ENCODE results near the gene USP6NL. TPM values are rescaled to one million over a fixed set of nuclear protein-coding genes. Genes with fewer than 3 reads are reported as not detected.

Gene USP6NL
- total RNA-seq, 4 donors from 2014 or later: 19.6 to 29.4 (median 25.2) TPM

DNA sequence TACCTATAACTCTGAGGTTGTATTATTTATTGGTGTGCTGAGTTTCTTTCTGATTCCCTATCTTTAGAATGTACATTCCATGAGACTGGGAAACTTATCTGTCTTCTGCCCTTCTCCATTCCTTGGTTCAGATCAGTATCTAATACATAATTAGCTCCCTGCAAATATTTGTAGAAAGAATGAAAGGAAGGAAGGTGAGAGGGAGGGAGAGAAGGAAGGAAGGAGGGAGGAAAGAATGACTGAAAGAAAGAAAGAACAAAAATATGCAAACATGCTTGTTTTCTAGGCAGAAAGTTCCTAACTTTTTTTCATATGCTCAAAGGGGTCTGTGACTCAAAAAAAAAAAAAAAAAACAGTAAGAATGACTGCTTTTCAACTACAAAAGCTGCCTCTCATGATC lies 3.9 kb upstream of the USP6NL start:
- no peak for DNase-seq (ENCODE audit: low spot score in 2 of 2)
- TF ChIP-seq, protein P1, sequence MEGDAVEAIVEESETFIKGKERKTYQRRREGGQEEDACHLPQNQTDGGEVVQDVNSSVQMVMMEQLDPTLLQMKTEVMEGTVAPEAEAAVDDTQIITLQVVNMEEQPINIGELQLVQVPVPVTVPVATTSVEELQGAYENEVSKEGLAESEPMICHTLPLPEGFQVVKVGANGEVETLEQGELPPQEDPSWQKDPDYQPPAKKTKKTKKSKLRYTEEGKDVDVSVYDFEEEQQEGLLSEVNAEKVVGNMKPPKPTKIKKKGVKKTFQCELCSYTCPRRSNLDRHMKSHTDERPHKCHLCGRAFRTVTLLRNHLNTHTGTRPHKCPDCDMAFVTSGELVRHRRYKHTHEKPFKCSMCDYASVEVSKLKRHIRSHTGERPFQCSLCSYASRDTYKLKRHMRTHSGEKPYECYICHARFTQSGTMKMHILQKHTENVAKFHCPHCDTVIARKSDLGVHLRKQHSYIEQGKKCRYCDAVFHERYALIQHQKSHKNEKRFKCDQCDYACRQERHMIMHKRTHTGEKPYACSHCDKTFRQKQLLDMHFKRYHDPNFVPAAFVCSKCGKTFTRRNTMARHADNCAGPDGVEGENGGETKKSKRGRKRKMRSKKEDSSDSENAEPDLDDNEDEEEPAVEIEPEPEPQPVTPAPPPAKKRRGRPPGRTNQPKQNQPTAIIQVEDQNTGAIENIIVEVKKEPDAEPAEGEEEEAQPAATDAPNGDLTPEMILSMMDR (IDR thresholded peaks at IDR 0.05): no peak
- no peak for TF ChIP-seq POLR2A (IDR thresholded peaks at IDR 0.05)
- no peak overlapping the region for H3K4me3 ChIP-seq (ENCODE audit: low read depth, poor library complexity, severe bottlenecking)
- intact Hi-C loops (cut with DNase I; ENCODE audit: low total_unique reads): no loop called here

DNA sequence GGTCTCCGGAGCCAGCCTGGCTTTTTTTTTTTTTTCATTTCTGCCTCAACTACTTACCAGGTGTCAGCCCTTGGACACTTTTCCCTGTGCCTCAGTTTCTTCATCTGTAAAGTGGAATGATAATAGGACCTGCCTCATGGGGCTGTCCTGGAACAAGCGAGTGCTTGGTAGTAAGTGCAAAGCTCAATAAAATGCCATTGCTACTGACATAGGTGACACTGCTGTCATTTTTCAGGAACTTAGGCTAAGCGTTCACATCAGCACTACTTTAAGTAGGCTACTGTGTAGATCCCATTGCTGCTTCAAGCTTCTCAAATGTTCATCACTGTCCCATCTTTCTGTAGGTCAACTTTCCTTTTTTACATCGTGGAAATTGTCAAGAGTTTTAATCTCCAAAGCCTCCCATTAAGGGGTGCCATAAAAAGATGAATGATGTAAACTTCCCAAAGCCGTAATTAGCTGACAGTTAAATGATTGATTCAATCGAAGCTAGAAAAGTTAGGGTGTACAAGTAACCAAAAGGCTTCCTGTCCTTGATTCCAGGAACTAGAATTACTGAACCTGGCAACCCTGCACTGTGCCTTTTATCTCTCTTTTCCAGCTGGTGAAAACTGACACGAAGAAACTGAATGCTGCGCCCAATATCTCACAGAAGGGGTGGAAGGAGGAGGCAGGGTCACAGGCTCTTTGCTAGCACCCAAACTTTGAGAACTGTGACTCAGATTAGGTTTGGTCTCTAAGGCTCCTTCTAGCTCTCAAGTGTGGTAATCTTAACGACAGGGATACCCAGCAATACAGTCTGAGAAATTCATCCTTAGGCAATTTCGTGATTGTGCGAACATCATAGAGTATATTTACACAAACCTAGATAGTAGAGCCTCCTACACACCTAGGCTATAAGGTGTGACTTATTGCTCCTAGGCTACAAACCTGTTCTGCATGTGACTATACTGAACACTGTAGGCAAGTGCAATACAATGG lies 861 bp upstream of the USP6NL start:
- no peak for TF ChIP-seq POLR2A (IDR thresholded peaks at IDR 0.05)
- TF ChIP-seq, protein P1 (IDR thresholded peaks at IDR 0.05): no peak
- intact Hi-C loops (cut with DNase I; ENCODE audit: low total_unique reads): no loop called here
- DNase-seq (ENCODE audit: low spot score in 2 of 2): no peak
- peak overlapping the region; percentile 92 for H3K4me3 ChIP-seq (ENCODE audit: low read depth, poor library complexity, severe bottlenecking)
- 5 to 11% methylated on average over 11 of the region's 11 CpGs for WGBS, 2 donors

GRCh38 chr10:11610826-11611247 lies 613 bp downstream of the USP6NL start:
- DNase-seq (ENCODE audit: low spot score in 2 of 2): peak; percentile 21 to 86
- TF ChIP-seq POLR2A (IDR thresholded peaks at IDR 0.05): no peak
- TF ChIP-seq, protein P1 (IDR thresholded peaks at IDR 0.05): no peak
- intact Hi-C loops (cut with DNase I; ENCODE audit: low total_unique reads): no loop called here
- peak overlapping the region; percentile 92 for H3K4me3 ChIP-seq (ENCODE audit: low read depth, poor library complexity, severe bottlenecking)
- 1% methylated on average over 13 to 23 of the region's 43 CpGs for WGBS, 2 donors

GRCh38 chr10:11610166-11610825 lies 1.2 kb downstream of the USP6NL start:
- intact Hi-C loops (cut with DNase I; ENCODE audit: low total_unique reads): no loop called here
- peak overlapping the region; percentile 92 for H3K4me3 ChIP-seq (ENCODE audit: low read depth, poor library complexity, severe bottlenecking)
- no peak for TF ChIP-seq POLR2A (IDR thresholded peaks at IDR 0.05)
- no peak for DNase-seq (ENCODE audit: low spot score in 2 of 2)
- WGBS, 2 donors: 5 to 6% methylated on average over 9 of the region's 9 CpGs

GRCh38 chr10:11609492-11610093 lies 1.9 kb downstream of the USP6NL start:
- intact Hi-C loops (cut with DNase I; ENCODE audit: low total_unique reads): no loop called here
- no peak overlapping the region for H3K4me3 ChIP-seq (ENCODE audit: low read depth, poor library complexity, severe bottlenecking)
- 78 to 85% methylated on average over 3 of the region's 3 CpGs for WGBS, 2 donors

More at GRCh38 chr10:11609492-11610093, 1.9 kb downstream of the USP6NL start:
- DNase-seq (ENCODE audit: low spot score in 2 of 2): no peak
- TF ChIP-seq, protein P1 (IDR thresholded peaks at IDR 0.05): no peak

Data from lower leg skin (tissue), 4 donors.